GM23338 (cell line): ENCODE measurements around the gene ERMN. TPM values are rescaled to one million over a fixed set of nuclear protein-coding genes. Genes with fewer than 3 reads are reported as not detected.

Experiments
- ATAC-seq: fragments of 200-7000 bp; cut with Tn5 transposase; 3 replicates; pipeline ENCODE4 v1.9.1; 2020
- DNase-seq: peaks from one replicate; pipeline ENCODE4 v3.0.0-alpha.2; 2015; ENCODE audit warnings: low spot score
- H2AFZ ChIP-seq: fragments of 200-600 bp; sonication (generic); 2 replicates; pipeline ENCODE4 v1.8.0; 2016; ENCODE audit warnings: antibody characterized with exemption, mild to moderate bottlenecking, moderate library complexity
- H3F3A ChIP-seq: fragments of 200-600 bp; sonication (generic); replicated peaks from 2 replicates; pipeline ENCODE4 v1.8.0; 2017; ENCODE audit warnings: antibody characterized with exemption, mixed run types, low read depth
- H3K27ac ChIP-seq: fragments of 200-600 bp; sonication (generic); 2 replicates; pipeline ENCODE4 v1.6.1; 2016; ENCODE audit warnings: low read depth
- H3K27me3 ChIP-seq: fragments of 200-600 bp; sonication (generic); 2 replicates; pipeline ENCODE4 v1.8.0; 2016; ENCODE audit warnings: mild to moderate bottlenecking, mixed run types, moderate library complexity; ENCODE audit not compliant: insufficient read depth
- H3K36me3 ChIP-seq: fragments of 200-600 bp; sonication (generic); 2 replicates; pipeline ENCODE4 v1.8.0; 2016; ENCODE audit warnings: mild to moderate bottlenecking; ENCODE audit not compliant: insufficient read depth
- H3K4me1 ChIP-seq: fragments of 200-600 bp; sonication (generic); 2 replicates; pipeline ENCODE4 v1.8.0; 2016; ENCODE audit warnings: mild to moderate bottlenecking, moderate library complexity; ENCODE audit not compliant: insufficient read depth
- H3K4me2 ChIP-seq: fragments of 200-600 bp; sonication (generic); 2 replicates; pipeline ENCODE4 v1.7.1; 2017; ENCODE audit warnings: mixed run types
- H3K4me3 ChIP-seq: fragments of 200-600 bp; sonication (generic); 2 replicates; pipeline ENCODE4 v1.6.1; 2016; ENCODE audit warnings: mixed run types
- H3K79me2 ChIP-seq: fragments of 200-600 bp; sonication (generic); replicated peaks from 2 replicates; pipeline ENCODE4 v1.8.0; 2017; ENCODE audit warnings: mild to moderate bottlenecking; ENCODE audit not compliant: insufficient read depth
- H3K9me2 ChIP-seq: fragments of 200-600 bp; sonication (generic); 2 replicates; pipeline ENCODE4 v1.8.0; 2017; ENCODE audit not compliant: insufficient read depth
- H4K20me1 ChIP-seq: fragments of 200-600 bp; sonication (generic); replicated peaks from 2 replicates; pipeline ENCODE4 v1.8.0; 2017; ENCODE audit warnings: mild to moderate bottlenecking; ENCODE audit not compliant: insufficient read depth
- H3K27ac Mint-ChIP-seq: 2 replicates; pipeline ENCODE4 v1.8.0; 2020; ENCODE audit warnings: inconsistent platforms, mild to moderate bottlenecking, moderate library complexity, mixed read lengths
- H3K27me3 Mint-ChIP-seq: 3 replicates; pipeline ENCODE4 v1.8.0; 2022; ENCODE audit warnings: low read depth, mild to moderate bottlenecking, moderate library complexity, mixed read lengths, inconsistent platforms; ENCODE audit not compliant: insufficient read depth, poor library complexity
- H3K36me3 Mint-ChIP-seq: 3 replicates; pipeline ENCODE4 v1.8.0; 2021; ENCODE audit warnings: low read depth, mild to moderate bottlenecking, inconsistent platforms, moderate library complexity, mixed read lengths
- H3K4me1 Mint-ChIP-seq: 3 replicates; pipeline ENCODE4 v1.8.0; 2020; ENCODE audit warnings: mild to moderate bottlenecking, inconsistent platforms, mixed read lengths
- H3K4me3 Mint-ChIP-seq: 3 replicates; pipeline ENCODE4 v1.8.0; 2021; ENCODE audit warnings: moderate library complexity, mild to moderate bottlenecking, inconsistent platforms, mixed read lengths
- H3K9me3 Mint-ChIP-seq: 3 replicates; pipeline ENCODE4 v1.8.0; 2020; ENCODE audit warnings: moderate library complexity, mild to moderate bottlenecking, inconsistent platforms, mixed read lengths
- CREB1 ChIP-seq: fragments of 250-450 bp; sonication (Bioruptor Pico); IDR thresholded peaks from 2 replicates; pipeline ENCODE4 v1.5.0; 2020; ENCODE audit warnings: low read depth, mild to moderate bottlenecking, moderate library complexity
- ETS1 ChIP-seq: IDR thresholded peaks from 2 replicates; pipeline ENCODE4 v1.6.1; 2016; ENCODE audit warnings: antibody characterized with exemption
- EZH2 ChIP-seq: fragments of 200-600 bp; sonication (generic); IDR thresholded peaks from one replicate; pipeline ENCODE4 v1.8.0; 2017; ENCODE audit warnings: antibody characterized with exemption, mild to moderate bottlenecking, low read depth; ENCODE audit not compliant: unreplicated experiment
- EZH2phosphoT487 ChIP-seq: fragments of 200-600 bp; sonication (generic); IDR thresholded peaks from one replicate; pipeline ENCODE4 v1.8.1; 2018; ENCODE audit warnings: antibody characterized with exemption; ENCODE audit not compliant: unreplicated experiment
- JUNB ChIP-seq: IDR thresholded peaks from one replicate; pipeline ENCODE4 v1.6.1; 2016; ENCODE audit warnings: antibody characterized with exemption; ENCODE audit not compliant: unreplicated experiment
- NANOG ChIP-seq: IDR thresholded peaks from 2 replicates; pipeline ENCODE4 v1.6.1; 2016; ENCODE audit warnings: antibody characterized with exemption, borderline replicate concordance
- POLR2AphosphoS5 ChIP-seq: IDR thresholded peaks from 2 replicates; pipeline ENCODE4 v1.6.1; 2016; ENCODE audit warnings: antibody characterized with exemption, low read depth
- STAT1 ChIP-seq: IDR thresholded peaks from one replicate; pipeline ENCODE4 v1.6.1; 2016; ENCODE audit warnings: antibody characterized with exemption; ENCODE audit not compliant: unreplicated experiment
- ZNF114 ChIP-seq: fragments of 250-450 bp; sonication (Bioruptor Pico); IDR thresholded peaks from 2 replicates; pipeline ENCODE4 v1.5.0; 2020; ENCODE audit warnings: mild to moderate bottlenecking, moderate library complexity
- ZNF331 ChIP-seq: fragments of 250-450 bp; sonication (Bioruptor Pico); IDR thresholded peaks from 2 replicates; pipeline ENCODE4 v1.5.0; 2020; ENCODE audit warnings: low read depth, mild to moderate bottlenecking, moderate library complexity
- ZNF462 ChIP-seq: fragments of 250-450 bp; sonication (Bioruptor Pico); IDR thresholded peaks from 2 replicates; pipeline ENCODE4 v1.5.0; 2020; ENCODE audit warnings: mild to moderate bottlenecking, moderate library complexity
- polyA plus RNA-seq: library from polyadenylated mRNA; unstranded; fragments of >200 nt; fragmentation: Nextera tagmentation; extraction: Ambion mirVana; gene quantifications from 2 replicates; pipeline ENCODE4 v1.2.1, GENCODE V29; 2016
- total RNA-seq: library from RNA; depleted of rRNA; stranded (reverse); fragments of >200 nt; shearing (Covaris generic); gene quantifications from 2 replicates; pipeline ENCODE4 v1.2.3, GENCODE V29; 2014
- TF ChIP-seq, protein P1 (sequence below), 2 experiments: fragments of 200-600 bp in 1 of 2; sonication (generic) in 1 of 2; conservative IDR thresholded peaks; 2 replicates each; pipeline versions ENCODE4 v1.5.1 to v1.6.1; 2016 to 2017; ENCODE audit warnings: antibody characterized with exemption in 2 of 2, low read depth in 2 of 2, mild to moderate bottlenecking in 2 of 2, moderate library complexity in 1 of 2
- TF ChIP-seq, protein P2 (sequence below): IDR thresholded peaks from one replicate; pipeline ENCODE4 v1.6.1; 2018; ENCODE audit warnings: antibody characterized with exemption; ENCODE audit not compliant: unreplicated experiment

Gene ERMN
- total and polyA plus RNA-seq, 2 experiments from 2014 or later = 0.35 to 0.44 TPM

DNA sequence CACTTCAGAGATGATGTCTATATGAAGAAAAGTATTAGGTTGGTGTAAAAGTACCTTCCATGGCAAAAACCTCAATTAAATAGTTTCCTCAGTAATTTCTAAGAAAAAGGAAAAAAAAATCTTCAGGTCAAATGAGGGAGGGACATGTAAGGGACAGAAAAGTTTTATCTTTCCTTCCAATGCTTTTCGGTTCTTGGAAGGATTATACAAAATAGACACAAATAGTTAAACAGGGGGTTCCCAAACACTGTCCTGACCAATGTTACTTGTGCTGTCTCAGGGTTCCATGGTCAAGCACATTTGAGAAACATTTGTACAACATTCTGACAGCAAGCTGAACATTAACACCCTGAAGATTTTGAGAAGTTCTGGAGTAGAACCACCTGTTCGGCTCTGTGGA, 22.0 kb downstream of the ERMN start:
- no peaks in the 10 kb centered on the region for H3K9me2 ChIP-seq
- H3F3A ChIP-seq = no peaks in the 10 kb centered on the region
- H3K4me2 ChIP-seq = no peak overlapping the region
- Mint-ChIP-seq H3K4me1 (peaks cover 11% of the 10 kb centered on the region; the same call in 2 of the 3 replicates), H3K36me3 (no peaks in the 10 kb centered on the region), H3K27me3 (peaks cover 1% of the 10 kb centered on the region), H3K9me3 (no peaks in the 10 kb centered on the region), H3K4me3 (no peak overlapping the region), H3K27ac (no peak overlapping the region)
- no peaks in the 10 kb centered on the region for H3K27me3 ChIP-seq
- H3K27ac ChIP-seq = no peak overlapping the region
- no peaks in the 10 kb centered on the region for H3K36me3 ChIP-seq
- H2AFZ ChIP-seq = no peak overlapping the region
- TF ChIP-seq, protein P1, sequence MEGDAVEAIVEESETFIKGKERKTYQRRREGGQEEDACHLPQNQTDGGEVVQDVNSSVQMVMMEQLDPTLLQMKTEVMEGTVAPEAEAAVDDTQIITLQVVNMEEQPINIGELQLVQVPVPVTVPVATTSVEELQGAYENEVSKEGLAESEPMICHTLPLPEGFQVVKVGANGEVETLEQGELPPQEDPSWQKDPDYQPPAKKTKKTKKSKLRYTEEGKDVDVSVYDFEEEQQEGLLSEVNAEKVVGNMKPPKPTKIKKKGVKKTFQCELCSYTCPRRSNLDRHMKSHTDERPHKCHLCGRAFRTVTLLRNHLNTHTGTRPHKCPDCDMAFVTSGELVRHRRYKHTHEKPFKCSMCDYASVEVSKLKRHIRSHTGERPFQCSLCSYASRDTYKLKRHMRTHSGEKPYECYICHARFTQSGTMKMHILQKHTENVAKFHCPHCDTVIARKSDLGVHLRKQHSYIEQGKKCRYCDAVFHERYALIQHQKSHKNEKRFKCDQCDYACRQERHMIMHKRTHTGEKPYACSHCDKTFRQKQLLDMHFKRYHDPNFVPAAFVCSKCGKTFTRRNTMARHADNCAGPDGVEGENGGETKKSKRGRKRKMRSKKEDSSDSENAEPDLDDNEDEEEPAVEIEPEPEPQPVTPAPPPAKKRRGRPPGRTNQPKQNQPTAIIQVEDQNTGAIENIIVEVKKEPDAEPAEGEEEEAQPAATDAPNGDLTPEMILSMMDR (conservative IDR thresholded peaks at IDR 0.05; ENCODE audit: low read depth in 2 of 2) = no peak
- TF ChIP-seq NANOG (no peak), ZNF462 (no peak), CREB1 (CRISPR knock-in tag) (no peak), EZH2 (no peak), ZNF331 (no peak), STAT1 (no peak), ZNF114 (CRISPR knock-in tag) (no peak), ETS1 (no peak), JUNB (no peak), POLR2AphosphoS5 (no peak), EZH2phosphoT487 (no peak)
- TF ChIP-seq, protein P2, sequence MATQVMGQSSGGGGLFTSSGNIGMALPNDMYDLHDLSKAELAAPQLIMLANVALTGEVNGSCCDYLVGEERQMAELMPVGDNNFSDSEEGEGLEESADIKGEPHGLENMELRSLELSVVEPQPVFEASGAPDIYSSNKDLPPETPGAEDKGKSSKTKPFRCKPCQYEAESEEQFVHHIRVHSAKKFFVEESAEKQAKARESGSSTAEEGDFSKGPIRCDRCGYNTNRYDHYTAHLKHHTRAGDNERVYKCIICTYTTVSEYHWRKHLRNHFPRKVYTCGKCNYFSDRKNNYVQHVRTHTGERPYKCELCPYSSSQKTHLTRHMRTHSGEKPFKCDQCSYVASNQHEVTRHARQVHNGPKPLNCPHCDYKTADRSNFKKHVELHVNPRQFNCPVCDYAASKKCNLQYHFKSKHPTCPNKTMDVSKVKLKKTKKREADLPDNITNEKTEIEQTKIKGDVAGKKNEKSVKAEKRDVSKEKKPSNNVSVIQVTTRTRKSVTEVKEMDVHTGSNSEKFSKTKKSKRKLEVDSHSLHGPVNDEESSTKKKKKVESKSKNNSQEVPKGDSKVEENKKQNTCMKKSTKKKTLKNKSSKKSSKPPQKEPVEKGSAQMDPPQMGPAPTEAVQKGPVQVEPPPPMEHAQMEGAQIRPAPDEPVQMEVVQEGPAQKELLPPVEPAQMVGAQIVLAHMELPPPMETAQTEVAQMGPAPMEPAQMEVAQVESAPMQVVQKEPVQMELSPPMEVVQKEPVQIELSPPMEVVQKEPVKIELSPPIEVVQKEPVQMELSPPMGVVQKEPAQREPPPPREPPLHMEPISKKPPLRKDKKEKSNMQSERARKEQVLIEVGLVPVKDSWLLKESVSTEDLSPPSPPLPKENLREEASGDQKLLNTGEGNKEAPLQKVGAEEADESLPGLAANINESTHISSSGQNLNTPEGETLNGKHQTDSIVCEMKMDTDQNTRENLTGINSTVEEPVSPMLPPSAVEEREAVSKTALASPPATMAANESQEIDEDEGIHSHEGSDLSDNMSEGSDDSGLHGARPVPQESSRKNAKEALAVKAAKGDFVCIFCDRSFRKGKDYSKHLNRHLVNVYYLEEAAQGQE = no peak
- no peaks in the 10 kb centered on the region for H3K79me2 ChIP-seq
- no peaks in the 10 kb centered on the region for H3K4me1 ChIP-seq
- no peak for ATAC-seq
- H3K4me3 ChIP-seq = no peak overlapping the region
- DNase-seq = no peak
- H4K20me1 ChIP-seq = no peaks in the 10 kb centered on the region
